HTR-8/SVneo (cell line): ENCODE results near the gene DNM1.
"Not testable (repeated sequence)": the region's sequence is repeated elsewhere in the genome, so short reads cannot be mapped to it uniquely, and the experiment has no call there.

Experiments used
- DNase-seq: peaks from one replicate; pipeline ENCODE4 v3.0.0; 2011; ENCODE audit warnings: low spot score, mixed read lengths; ENCODE audit not compliant: insufficient read length
- FAIRE-seq: peaks from 2 replicates; lab custom pipeline; 2011; peaks lifted over from hg19 to GRCh38; lab: Jason Lieb, UNC

Gene DNM1

DNA sequence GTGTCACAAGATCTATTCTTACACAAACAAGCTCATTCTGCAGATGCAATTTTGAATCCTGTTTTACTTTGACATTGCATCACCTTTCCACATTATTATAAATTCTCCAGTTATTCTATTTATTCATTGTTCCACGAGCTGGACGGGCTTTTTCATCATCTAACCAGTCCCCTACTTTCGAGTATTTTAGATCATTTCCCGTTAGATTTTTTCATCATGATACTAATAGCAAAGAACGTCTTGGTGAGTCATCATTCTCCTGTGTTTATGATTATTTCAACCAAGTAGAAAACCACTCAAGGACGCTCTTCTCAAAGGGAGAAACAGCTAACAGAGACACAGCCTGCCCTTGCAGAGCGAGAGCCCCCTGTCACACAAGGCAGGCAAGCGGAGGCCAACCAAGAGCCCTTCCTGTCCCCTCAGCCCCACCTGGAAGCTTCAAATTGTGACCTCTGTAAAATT lies 28.0 kb upstream of the DNM1 start:
- no peak for DNase-seq
- no peak for FAIRE-seq

DNA sequence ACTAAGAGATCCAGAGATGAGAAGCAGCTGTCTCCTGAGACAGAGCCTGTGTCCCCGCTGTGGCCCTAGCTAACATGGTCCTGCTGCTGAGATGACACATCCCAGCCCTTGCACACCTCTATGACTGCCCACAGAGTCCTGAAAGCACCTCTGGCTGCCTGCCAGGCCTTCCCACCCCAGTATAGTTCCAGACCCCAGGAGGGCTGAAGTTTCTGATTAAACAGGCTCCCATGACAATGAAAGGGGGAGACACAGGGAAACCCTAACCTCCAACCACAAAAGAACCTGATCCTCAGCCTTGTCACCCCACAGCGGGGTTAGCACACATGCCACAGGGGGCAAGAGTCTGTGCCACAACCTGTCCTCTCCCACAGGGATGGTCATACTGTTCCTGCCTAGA lies 27.5 kb upstream of the DNM1 start:
- DNase-seq, result no peak
- FAIRE-seq, result no peak

DNA sequence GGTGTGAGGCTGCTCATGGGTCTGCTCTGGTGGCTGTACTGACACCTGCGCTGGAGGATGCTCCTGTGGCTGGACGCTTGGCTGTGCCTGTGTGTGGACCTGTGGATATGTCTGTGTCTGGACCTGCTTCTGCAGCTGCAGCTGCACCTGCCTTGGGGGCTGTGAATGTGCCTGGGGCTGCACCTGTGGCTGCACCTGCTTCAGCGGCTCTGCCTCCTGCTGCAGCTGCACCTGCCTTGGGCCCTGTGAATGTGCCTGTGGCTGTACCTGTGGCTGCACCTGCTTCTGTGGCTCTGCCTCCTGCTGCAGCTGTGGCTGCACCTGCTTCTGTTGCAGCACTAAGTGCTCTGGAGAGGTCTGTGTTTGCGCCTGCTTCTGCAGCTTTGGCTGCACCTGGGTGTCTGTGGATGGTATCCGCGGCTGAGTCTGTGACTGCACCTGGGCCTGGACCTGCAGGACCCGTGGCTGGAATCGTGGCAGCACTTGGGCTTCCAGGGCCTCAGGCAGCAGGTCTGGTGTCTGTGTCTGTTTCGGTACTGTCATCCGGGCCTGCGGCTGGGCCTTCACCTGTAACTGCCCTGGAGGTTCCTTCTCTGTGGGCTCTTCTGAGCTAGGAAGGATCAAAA lies 24.3 kb upstream of the DNM1 start:
- DNase-seq (no peak), FAIRE-seq (no peak)

- FAIRE-seq, result no peak
- no peak for DNase-seq
Observed at GRCh38 chr9:128180001-128180400, 23.2 kb upstream of the DNM1 start.

DNA sequence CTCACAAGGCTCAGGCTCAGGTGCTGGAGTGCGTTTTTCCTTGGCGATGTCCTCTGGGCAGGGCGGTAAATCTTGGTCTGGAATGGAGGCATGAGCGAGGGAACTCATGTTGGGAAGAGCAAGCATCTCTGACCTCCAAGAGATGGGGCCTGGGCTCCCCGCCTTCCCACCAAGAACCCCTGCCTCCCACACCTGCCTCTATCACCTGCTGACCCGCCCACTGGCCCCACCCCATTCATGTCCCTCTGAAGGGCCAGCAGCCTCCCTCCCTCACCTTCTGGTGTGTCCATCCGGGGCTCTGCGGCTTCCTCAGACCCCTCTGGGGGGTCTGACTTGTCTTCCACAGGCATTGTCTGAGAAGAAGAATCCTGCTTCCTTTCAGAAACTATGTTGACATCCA lies 22.7 kb upstream of the DNM1 start:
- FAIRE-seq (no peak), DNase-seq (no peak)

DNA sequence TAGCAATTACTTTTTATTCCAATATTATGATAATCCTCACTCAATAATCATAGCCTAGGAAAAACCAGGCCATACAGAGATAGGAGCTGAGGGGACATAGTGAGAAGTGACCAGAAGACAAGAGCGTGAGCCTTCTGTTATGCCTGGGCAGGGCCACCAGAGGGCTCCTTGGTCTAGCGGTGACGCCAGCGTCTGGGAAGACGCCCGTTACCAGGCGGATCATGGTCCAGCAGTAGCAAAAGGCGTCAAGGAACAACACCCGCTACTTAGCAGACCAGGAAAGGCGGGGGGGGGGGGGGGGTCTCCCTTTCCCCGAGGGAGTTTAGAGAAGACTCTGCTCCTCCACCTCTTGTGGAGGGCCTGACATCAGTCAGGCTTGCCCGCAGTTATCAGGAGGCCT lies 21.7 kb upstream of the DNM1 start:
- FAIRE-seq, DNase-seq: not testable (repeated sequence)

DNA sequence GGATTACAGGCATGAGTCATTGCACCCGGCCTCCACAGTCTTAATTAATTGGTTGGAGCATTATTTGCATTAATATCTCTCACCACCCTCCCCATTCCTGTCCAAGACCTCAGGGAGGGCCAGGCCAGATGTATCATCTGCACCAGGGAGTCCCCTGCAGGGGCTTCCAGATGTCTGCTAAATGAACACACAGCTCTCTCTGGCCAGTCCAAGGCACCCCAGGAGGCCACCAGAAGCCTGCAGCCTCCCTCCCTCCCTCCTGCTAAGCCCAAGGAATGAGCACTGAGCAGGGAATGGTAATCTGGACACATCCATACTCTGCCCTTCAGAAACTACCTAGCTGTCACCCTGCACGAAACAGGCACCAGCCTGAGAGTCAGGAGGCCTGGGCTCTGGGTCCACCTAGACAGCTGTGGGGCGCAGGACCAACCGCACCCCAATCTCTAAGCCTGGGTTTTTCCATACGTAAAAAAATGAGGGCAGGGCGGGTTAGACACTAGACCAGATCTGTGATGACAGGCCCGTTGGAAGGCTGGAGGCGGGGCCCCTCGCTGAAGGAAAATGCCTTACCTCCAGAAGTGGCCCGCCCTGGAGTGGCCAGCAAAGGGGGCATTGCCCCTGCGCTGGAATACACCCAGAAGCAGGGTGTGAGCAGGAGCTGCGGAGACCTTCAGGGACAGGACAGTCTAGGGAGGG lies 20.1 kb upstream of the DNM1 start:
- DNase-seq (no peak), FAIRE-seq (no peak)

- FAIRE-seq (no peak), DNase-seq (no peak)
Observed at GRCh38 chr9:128185979-128186965, 16.9 kb upstream of the DNM1 start.

- DNase-seq (no peak), FAIRE-seq (no peak)
Observed at GRCh38 chr9:128187361-128187760, 15.8 kb upstream of the DNM1 start.

DNA sequence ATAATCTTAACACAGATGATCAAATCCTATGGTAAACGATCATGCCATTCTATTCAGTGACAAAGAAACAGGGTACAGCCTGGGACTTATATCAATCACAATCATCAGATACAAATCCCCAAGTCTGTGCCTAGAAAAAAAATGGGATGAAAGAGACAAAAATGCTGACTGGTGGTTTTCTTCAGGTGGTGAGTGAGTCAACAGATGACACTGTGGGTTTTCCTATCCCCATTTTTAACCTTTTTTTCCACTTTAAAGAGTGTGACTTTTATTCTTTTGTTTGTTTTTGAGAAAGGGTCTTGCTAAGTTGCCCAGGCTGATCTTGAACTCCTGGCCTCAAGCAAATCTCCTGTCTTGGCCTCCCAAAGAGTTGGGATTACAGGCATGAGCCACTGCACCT lies 15.0 kb upstream of the DNM1 start:
- FAIRE-seq, result no peak

DNA sequence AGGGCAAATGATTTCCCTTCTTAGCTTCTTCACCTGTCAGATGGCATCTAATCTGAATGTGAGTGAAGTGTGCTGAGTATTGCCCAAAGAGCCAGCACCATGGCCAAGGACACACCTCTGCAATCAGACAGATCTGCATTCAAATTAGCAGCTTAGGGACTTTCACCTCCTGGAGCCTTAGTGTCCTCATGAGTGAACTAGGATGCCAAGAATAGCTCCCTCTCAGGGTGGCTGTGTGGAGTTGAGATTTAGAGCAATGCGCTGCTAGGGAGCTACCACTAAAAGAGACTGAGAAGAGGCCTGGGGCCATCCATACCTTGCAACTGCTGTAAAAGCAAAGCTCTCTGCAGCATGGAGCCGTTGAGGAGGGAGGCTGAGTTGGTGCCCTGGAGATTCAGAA lies 13.2 kb upstream of the DNM1 start:
- DNase-seq, result no peak

More for the DNA sequence above, 15.0 kb upstream of the DNM1 start:
- no peak for DNase-seq

GRCh38 chr9:128190516-128191405 lies 12.4 kb upstream of the DNM1 start:
- FAIRE-seq, result no peak
- no peak for DNase-seq

More for the DNA sequence above, 13.2 kb upstream of the DNM1 start:
- no peak for FAIRE-seq

DNA sequence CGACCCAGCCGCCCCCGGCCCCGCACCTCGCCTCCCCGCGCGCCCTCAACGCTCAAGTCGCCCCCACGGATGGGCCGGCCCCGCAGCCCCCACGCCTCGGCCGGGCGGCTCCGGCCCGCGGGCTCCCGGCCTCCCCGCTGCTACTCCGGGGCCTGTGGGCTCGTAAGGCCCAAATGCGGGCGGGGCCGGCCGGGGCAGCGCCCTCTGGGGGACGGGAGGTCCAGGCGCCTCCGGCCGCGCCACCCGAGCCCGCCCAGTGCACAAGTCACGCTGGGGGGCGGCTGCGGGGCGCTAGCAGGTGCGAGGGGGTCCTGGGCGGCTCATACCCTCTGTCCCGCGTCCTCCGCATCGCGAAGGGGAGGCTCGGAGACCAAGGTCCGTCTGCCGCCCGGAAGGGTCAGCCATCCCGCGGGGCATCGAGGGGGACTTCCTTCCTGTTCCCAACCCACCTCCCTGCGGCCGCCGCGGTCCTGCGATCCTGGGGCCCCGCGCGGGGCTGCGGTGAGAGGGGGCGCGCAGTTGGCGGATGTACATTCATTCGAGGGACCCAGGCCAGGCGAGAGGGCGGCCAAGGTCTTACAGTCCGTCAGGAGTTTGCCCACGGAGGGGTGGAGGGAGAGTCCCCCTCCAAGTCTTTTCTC lies 11.7 kb upstream of the DNM1 start, which contains the start of gene CIZ1:
Gene CIZ1 (minus strand): TSS at position 167 of the 641 bp plus-strand sequence. CDS start 715 bp downstream, outside the sequence.
- FAIRE-seq (no peak), DNase-seq (peak; percentile 77)

- FAIRE-seq (no peak), DNase-seq (no peak)
Observed at GRCh38 chr9:128192601-128193371, 10.4 kb upstream of the DNM1 start.

- no peak for DNase-seq
- no peak for FAIRE-seq
Observed at GRCh38 chr9:128193469-128194096, 9.6 kb upstream of the DNM1 start.

DNA sequence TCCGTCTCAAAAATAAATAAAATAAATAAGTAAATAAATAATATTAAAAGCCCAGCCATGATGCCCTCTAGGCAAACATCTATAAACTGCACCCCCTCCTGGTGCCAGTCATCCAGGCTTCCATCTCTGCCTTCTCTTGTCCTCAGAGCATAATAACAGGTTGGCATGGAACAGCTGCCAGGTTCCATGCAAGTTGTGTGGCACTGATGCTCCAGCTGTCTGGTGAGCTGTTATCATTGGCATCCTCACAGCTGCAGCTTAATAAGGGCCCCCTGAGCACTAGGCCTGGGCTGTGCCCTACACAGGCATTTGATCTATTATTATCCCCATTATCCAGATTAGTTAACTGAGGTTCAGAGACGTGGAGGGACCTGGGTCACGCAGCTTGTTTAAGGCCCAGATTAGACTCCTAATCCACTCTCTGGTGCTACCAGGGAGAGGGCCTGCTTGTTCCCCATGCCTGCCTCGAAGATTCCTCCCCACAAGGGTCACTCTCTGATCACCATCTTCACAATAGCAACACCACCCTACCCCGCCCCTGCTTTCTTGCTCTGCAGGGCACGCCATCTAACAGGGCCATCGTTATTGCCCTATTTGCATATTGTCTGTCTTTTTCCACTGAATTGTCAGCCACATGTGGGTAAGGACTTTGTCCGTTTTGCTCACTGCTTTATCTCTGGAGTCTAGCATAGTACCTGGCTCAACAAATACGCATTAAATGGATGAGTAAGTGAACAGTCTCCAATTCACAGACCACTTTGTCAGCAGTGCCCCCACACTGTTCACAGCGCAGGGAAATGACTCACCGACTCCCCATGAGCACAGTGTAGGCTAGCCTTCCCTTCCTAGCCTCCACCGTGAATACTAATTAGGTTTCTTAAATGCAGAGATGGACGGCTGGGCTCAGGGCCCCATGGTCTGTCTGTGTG lies 1.5 kb upstream of the DNM1 start:
- FAIRE-seq (no peak), DNase-seq (no peak)

- DNase-seq (no peak), FAIRE-seq (no peak)
Observed at GRCh38 chr9:128202648-128203023, 543 bp upstream of the DNM1 start.
